HG02759 (cell line): ENCODE data around the gene IGF2.

Experiments used
- ATAC-seq: cut with Tn5 transposase; IDR thresholded peaks from one replicate; pipeline ENCODE4 v1.9.1; 2021; ENCODE audit warnings: mild to moderate bottlenecking, moderate library complexity; ENCODE audit not compliant: unreplicated experiment

The IGF2 gene

DNA sequence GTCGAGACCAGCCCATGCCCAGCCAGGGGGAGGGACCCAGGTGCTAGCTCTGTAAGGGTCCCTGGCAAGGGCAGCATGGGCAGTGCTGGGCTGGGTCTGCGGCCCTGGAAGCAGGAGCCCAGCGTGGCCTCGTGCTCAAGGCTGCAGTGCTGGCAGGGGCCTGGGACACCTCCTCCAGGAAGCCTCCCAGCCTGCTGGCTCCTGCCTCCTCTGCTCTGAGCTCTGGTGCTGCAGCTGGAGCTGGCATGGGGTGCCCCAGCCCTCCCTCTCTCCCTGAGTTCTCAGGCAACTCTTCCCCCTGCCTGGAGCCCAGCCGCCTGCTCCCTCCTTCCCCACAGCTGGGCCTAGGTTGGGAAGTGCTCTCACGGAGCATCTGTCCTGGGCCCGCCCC is 15.0 kb upstream of the IGF2 start:
- no peak for ATAC-seq

DNA sequence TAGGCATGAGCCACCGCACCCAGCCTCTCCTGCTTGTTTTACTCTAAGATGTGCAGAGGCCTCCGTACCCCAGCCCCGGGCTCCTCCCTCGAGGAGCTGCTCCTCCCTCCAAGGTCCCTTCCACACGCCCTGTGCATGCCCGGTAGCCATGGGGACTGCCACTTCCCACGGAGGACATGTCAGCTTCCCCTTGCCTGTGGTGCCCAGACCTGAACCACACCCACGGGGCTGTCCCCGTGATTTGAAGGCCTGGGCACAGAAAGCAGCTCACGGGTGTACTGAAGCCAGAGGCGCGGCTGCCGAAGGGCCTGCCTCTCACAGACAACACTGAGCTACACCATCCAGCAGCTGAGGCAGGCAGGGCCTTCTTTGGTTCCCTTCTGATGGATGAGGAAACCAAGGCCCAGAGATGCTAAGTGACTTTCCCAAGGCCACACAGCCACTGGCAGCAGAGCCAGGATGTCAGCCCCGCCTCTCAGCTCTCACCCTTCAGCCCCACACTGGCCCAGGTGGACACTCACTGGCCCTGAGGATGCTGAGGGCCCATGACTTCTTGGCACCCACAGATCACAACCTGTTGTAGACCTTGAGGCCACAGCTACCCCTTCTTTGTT is 14.5 kb upstream of the IGF2 start:
- ATAC-seq = no peak

GRCh38 chr11:2151500-2152257 is 12.5 kb upstream of the IGF2 start:
- no peak for ATAC-seq

GRCh38 chr11:2149864-2150847 is 11.0 kb upstream of the IGF2 start:
- no peak for ATAC-seq

DNA sequence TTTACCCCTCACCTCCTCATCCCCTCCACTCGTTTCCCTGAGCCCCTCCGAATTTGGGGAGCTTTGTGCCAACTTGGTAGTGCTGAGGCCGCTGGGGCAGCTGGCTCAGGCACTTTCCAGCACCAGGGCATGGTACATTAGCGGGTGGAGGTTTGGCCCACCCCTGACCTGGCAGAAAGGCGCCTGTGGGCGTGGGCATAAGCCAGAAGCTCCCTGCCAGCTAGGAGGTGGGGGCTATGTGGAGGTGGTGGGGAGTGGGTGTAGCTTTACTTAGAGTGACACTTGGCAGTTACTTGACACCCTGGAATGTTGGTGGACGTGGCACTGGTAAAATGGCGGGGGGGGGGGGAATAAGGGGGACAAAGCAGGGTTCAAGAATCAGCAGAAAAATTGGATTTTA is 10.3 kb upstream of the IGF2 start:
- ATAC-seq = no peak

DNA sequence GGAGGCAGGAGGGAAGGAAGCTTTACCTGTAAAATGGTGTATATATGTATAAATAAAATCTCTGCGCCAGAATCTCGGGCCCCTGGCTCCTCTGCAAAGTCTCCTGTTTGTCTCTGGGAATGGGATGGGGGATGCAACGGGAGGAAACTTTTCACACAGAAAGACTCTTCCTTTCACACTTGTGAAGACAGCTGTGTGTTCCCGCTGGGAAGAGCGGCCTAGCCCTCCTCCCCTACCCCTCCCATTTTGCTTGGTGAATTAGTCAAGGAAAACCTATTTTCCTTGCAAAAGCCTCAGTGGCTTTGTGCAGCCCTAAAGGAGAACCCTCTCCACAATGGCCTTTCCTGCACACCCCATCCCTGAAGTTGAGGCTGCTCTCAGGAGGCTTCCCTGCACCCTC is 9.4 kb upstream of the IGF2 start:
- ATAC-seq = no peak

DNA sequence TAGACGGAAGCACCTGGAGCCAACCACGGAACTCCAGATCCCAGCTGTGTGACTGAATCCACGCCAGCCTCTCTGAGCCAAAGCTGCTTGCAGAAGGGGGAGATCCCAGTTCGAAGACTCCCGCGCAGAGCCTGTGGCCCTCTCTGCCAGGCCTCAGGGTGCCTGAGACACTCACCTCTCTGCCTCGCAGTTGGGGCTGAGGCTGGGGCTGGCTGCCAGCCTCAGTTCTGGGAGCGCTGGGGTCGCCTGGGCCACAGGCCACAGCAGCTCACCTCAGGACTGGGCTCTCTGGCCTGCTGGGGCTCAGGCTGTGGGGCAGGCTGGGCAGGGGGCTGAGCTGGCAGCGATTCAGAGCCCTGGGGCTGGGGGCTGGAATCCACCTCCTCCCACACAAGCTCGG is 8.2 kb upstream of the IGF2 start:
- no peak for ATAC-seq

DNA sequence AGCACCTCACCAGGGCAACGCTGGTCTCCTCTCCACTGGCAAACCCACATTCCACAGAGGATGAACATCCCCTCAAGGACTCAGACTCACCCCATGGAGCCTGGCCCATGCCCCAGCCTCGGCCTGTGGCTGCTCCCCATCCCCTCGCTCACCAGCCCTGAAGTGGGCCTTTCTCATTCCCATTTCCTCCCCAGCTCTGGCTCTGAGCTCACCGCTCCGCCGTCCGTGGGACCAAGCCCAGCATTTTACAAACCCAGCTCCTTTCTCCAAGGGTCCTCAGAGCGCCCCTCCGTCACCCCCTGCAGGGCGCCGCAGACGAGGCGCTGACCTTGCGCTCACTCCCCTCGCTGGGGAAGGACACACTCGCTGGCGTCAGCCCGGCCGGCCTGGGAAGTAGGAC is 6.9 kb upstream of the IGF2 start:
- no peak for ATAC-seq

DNA sequence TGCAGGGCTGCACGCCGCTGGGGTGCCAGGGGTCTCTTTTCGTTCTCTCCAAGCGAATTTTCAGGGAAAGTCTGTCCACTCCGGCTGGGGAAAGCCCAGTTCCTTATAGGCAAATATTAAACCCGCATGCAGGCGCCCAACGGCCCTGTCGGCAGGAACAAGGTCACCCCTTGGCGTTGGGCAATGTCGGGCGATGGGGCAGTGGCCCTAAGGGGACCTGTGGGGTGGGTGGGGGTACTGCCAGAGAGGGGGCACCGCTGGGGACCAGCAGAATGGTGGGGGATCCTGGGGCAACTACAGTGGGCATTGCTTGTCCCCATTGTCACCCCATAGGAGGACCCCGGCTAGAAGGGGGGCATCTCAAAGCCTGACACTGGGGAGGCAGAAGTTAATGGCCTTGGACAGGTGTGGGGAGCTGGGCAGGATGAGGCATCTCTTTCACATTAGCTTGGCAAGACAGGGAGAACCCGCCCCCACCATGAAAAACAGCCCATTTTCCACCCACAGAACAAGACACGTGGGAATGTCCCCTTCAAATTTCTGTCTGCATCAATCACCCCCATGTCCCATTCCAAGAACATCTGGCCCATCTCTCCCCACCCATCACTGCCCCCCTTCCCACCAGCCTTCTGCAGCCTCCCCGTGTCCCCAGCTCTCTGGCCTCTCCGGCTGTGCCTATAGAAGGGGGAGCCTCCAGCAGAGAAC is 5.5 kb upstream of the IGF2 start:
- no peak for ATAC-seq

DNA sequence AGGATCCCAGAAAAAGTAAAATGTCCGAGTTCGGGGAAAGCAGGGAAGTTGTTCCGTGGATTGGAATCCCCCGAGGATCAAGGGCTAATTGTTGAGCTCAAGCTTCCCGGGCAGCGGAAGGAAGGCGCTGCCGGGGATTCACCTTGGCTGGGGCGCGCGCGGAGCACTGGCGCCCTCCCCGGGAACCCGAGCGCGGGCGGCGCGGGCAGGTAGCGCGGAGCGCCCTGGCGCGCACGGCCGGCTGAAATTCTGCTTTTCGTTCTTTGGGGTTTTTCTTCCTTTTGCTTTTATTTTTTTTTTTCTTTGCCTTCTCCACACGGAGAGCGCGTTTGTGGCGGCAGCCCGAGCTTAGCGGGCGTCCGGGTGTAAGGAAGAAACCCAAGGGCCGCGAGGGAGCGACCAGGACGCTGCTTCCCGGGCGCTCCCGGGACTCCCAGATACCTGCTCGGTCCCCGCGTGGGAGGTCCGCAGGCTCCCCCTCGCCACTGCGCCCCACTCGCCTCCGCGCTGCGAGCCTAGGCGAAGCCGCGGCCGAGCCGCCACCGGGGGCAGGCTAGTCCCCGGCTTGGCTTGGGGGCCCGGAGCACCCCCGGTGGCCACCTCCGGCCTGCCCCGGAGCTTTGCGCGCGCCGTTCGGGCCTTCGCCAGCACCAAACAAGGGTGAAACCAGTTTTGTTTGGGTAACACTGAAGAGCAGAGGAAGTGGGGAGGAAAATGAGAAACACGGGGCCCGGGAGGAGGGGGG is 4.8 kb upstream of the IGF2 start:
- no peak for ATAC-seq

- ATAC-seq = no peak
Observed at GRCh38 chr11:2143477-2143798, 4.2 kb upstream of the IGF2 start.

DNA sequence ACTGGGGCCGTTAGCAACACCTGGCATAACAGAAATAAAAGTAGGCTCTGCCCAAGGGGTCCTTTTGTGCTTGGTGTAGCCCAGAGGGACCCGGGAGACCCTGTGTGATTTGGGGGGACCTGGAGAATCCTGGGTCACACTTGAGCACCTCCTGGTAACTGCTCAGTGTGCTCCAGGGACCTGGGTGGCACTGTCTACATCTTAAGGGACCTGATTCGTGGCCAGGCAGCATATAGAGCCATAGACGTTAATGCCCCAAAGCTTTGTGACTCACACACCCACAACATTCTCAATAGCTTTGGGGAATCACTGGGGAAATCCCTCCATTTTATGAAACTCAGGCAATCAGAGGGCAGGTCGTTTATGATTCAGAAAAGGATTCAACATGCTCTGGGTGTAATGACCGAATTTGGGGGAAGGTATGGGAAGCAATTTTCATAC is 3.6 kb upstream of the IGF2 start:
- ATAC-seq = no peak

GRCh38 chr11:2142300-2142759 is 3.1 kb upstream of the IGF2 start:
- ATAC-seq = no peak

DNA sequence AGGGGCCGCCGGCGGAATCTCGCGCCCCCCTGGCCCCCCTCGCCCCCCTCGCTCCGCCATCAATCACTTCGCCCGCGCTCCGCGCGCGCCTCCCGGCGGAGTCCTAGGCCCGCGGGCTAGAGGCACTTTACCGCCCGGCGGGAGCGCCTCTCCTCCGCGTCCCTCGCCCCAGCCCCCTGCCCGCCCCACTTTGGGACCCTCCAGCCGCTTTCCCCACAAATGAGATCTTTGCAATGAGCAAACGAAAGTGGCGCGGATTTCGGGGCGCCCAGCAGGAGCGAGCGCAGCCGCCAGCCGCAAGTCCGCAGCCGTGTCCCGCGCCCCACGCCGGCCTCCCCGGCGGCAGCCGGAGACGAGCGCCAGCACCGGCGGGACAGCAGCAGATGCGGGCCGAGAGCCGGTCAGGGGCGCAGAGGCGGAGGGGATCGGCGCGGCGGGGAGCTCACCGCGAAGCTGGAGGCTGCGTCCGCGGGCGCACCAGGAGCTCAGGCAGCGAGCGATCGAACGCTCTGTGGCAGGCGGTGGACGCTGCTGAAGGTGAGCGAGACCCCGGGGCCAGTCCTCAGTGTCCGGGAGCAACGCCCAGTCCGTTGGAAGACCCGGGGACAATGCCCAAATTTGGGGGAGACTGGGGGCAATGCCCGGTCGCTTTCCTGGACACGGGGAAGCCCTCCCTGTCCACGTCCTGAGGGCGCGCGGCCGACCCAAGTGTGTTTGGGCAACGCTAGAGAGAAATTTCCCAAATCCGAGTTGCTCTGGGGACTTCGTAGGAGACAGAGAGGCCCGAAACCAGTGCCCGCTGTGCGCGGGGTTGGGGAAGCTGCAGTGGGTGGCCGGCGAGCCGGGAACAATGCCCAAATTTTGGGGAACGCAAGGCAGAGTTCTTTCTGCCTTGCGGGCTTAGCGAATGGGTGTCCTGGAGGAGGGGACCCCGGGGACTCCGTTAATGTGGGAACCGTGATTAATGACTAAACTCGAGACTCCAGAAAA is 1.5 kb upstream of the IGF2 start:
- ATAC-seq = no peak

DNA sequence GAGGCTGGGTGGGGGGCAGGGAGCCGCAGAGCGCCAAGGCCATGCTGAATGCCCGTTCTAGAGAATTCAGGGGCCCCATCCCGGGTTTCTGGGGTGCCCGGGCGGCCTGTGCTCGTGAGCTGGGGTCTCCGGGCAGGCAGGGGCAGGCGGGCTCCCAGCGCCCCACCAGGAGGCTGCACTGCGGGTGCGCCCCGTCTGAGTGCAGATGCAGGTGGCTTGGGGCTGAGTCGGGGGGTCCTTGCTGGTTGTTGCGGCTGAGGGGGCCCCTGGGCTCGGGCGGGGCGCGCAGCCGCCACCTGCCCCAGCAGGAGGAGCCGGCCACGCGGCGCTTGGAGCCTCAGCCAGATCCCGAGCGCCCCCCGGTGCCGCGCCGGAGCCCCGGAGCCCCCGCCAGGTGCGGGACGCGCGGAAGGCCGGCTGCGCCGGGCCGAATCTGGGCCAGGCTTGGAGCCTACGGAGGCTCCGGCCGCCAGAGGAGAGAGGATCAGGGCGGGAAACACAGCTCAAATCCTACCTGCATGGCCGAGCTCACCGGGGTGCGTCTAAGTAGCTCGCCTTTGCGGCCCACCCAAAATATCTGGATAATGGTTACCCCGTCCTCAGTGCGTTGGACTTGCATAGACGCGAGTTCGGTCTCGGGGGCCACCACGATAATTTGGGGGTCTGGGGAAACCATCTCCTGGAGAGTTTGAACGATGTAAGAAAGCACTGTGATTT is 590 bp upstream of the IGF2 start:
- no peak for ATAC-seq

- no peak for ATAC-seq
Observed at GRCh38 chr11:2138431-2139122, 612 bp downstream of the IGF2 start.

GRCh38 chr11:2138068-2138430 is 1.1 kb downstream of the IGF2 start:
- no peak for ATAC-seq
